ENCODE measurements around the gene UGCG.

The UGCG gene

GRCh38 chr9:111984086-111984802, 87.6 kb downstream of the UGCG start:
- no peak for DNase-seq (ENCODE audit: low spot score)

More at GRCh38 chr9:111984086-111984802, 87.6 kb downstream of the UGCG start:
- TF ChIP-seq CTCF (IDR thresholded peaks at IDR 0.05; ENCODE audit: extremely low read depth, missing control alignments), result no peak

Data from GM20000 (cell line).